ENCODE results near the gene MAP6.

- TF ChIP-seq USF2 (CRISPR knock-in tag; IDR thresholded peaks at IDR 0.05) = no peak
- TF ChIP-seq, protein P1, sequence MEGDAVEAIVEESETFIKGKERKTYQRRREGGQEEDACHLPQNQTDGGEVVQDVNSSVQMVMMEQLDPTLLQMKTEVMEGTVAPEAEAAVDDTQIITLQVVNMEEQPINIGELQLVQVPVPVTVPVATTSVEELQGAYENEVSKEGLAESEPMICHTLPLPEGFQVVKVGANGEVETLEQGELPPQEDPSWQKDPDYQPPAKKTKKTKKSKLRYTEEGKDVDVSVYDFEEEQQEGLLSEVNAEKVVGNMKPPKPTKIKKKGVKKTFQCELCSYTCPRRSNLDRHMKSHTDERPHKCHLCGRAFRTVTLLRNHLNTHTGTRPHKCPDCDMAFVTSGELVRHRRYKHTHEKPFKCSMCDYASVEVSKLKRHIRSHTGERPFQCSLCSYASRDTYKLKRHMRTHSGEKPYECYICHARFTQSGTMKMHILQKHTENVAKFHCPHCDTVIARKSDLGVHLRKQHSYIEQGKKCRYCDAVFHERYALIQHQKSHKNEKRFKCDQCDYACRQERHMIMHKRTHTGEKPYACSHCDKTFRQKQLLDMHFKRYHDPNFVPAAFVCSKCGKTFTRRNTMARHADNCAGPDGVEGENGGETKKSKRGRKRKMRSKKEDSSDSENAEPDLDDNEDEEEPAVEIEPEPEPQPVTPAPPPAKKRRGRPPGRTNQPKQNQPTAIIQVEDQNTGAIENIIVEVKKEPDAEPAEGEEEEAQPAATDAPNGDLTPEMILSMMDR (IDR thresholded peaks at IDR 0.05 in 2 of 3, conservative IDR thresholded peaks at IDR 0.05 in 1 of 3; ENCODE audit: insufficient read depth in 2 of 3, low read depth in 1 of 3, low read length in 3 of 3) = no peak
These were observed 100.9 kb downstream of the MAP6 start for GRCh38 chr11:75567971-75568370.

All from K562 (cell line).